HG03135 (cell line): Measurements from ENCODE around the gene SH3RF3.

Experiments used
- ATAC-seq: cut with Tn5 transposase; IDR thresholded peaks from one replicate; pipeline ENCODE4 v1.9.1; 2021; ENCODE audit warnings: mild to moderate bottlenecking, moderate library complexity; ENCODE audit not compliant: unreplicated experiment

SH3RF3 gene

DNA sequence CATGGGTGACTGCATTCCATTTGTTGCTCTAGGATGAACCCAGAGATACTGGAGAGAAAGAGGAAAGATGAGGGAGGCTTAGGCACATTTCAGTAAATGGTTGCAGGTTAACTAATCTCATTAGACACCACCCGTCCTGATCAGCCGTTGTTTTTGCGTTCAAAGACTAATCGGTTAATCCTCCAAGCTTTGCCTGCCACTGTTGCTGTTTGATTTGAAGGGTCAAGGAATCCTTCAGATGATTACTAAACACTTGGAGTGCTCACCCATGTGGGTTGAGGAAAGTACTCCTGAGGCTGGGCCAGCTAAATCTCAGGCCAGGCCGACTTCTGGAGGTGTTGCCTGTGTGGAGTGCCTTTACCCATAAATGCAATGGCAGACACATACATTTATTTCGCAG lies 8.6 kb downstream of the SH3RF3 start:
- no peak for ATAC-seq

DNA sequence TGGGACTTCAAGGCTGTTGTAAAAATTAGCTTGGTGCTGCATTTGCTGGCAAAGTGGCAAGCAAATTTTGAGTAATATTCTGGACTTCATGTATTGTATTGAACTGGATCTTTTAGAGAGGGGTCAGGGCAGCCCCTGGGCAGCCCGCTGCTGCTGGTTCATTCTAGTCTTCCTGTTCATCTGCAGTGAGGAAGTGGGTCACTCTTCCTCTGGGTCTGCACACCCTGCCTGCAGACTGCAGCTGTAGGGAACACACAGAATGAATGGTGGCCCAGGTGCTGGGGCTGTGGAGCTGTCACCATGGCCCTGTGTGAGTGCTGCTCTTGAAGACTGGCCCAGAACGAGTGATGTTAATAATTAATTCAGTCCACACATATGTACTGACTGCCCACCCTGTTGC lies 9.4 kb downstream of the SH3RF3 start:
- no peak for ATAC-seq

DNA sequence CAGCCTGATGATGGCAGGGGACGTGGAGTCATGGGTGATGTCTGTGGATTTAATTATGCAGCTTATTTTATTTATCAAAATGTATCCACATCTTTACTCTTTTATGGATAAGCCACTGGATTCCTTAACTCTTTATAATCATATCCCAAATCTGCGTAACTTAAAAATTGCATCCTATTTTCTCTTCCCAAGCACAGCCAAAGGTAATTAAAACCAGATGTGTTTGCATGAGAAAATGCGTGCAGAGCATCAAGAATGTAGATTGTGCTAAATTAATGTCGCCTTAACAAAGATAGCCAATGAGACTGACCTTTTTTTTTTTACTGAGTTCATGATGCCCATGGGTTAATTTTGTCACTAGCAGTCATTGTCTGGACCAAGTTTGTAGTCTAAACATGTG lies 10.0 kb downstream of the SH3RF3 start:
- ATAC-seq: no peak

DNA sequence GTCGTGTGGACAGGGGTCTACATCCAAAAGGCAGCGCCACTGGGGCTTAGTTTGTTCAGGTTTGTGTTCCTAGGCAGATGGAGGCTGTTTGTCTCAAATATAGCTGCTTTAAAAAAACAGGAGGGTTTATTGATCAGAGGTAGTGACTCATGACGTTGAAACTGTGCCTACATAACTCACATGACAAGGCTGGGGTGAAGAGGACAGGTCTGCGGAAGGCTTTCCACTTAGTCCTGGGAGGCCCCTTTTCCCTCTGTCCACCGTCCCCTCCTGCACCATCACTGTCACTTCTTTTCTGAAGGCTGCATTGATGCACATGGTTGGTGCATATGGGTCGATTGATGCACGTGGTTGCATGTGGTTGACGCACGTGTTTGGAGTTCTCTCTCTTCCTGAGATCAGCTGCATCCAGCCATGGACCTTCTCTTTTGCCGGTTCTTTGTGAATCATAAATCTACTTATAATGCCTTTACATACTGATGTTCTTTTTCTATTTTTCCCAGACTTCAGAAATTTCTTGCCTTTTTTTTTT lies 10.9 kb downstream of the SH3RF3 start:
- ATAC-seq: no peak

DNA sequence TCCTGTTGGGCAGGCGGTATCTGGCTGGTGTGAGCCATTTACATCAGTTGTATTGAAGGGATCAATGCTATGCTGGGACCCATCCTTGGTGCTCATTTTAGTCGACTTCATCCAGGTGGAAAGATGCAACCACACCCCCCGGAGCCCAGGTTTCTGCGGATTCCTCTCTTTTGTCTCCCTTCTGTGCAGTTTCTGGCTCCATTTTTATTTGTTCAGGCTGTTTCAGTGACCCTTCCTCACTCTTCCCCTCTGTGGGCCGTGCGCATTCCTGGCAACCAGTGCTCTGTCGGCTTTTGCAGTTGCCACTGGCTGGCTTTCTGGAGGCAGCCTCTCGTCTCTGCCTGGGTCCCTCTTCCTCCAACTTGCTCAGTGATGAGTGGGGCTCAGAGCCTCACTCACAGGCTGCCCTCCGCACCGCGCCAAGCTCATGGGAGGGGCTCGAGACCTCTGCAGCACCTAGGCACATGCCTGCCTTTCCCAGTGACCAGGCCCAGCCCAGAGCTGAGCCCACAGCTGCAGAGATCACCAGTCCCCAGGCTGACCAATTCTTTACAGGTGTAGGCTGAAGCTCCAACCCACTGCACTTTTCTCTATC lies 12.1 kb downstream of the SH3RF3 start:
- no peak for ATAC-seq

DNA sequence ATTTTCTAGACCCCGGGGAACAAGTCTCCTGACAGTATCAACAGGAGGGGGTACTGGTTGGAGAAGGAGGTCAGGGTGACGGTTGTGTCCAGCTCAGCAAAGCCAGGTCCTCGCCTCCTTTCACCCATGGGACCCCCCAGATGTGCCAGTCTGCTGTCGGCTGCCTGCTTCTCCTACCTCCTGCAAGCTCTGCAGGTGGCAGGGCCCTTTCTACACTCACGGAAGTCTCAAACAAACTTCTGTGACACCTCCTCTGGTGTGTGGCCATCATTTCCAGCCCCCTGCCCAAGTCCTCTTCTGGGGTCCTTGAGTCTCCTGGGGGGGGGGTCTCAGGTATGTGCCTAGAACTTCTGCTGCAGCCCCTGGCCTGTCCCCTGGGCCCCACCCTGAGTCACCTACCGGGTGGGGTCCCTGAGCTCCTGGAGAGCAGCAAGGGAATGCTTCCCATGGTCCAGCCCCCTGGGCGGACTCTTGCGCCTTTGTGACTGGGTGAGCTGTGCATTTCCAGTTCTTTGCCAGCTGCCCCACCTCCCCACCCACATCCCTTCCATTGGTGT lies 12.8 kb downstream of the SH3RF3 start:
- no peak for ATAC-seq

DNA sequence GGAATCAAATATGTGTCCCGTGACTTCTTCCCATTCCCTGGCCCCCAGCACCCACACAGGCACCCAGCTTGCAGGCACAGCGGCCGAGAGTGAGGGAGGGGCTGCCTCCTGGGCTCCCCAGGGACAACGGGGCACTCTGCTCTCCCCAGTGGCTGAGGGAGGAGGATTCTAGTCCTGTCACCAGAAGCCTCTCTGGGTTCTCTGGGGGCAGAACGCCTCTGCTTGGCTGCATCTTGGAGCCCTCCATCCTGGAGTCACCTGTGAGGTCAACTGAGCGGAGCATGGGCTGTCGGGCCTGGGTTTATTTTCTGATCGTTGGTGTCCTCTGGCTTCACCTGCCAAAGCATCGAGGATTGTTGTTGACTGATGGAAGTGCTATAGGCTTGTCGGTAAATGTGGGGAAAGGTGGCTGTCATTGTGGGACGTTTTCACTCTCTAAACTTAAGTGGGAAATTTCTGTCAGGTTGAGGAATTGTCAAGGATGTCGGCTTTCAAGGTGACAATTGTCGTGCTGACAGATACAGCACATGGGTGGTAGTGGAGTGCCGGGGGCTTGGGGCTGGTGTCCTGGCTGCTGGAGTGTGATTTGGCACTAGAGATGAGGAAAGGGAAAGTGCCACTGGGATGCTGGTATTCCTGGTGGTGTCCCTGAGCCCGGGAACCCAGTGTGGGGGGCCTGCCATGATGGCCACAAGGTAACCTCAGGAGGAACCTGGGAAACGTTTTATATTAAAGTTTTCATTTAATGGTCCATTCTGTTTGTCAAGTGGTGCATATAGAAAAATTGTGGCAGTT lies 13.6 kb downstream of the SH3RF3 start:
- no peak for ATAC-seq

DNA sequence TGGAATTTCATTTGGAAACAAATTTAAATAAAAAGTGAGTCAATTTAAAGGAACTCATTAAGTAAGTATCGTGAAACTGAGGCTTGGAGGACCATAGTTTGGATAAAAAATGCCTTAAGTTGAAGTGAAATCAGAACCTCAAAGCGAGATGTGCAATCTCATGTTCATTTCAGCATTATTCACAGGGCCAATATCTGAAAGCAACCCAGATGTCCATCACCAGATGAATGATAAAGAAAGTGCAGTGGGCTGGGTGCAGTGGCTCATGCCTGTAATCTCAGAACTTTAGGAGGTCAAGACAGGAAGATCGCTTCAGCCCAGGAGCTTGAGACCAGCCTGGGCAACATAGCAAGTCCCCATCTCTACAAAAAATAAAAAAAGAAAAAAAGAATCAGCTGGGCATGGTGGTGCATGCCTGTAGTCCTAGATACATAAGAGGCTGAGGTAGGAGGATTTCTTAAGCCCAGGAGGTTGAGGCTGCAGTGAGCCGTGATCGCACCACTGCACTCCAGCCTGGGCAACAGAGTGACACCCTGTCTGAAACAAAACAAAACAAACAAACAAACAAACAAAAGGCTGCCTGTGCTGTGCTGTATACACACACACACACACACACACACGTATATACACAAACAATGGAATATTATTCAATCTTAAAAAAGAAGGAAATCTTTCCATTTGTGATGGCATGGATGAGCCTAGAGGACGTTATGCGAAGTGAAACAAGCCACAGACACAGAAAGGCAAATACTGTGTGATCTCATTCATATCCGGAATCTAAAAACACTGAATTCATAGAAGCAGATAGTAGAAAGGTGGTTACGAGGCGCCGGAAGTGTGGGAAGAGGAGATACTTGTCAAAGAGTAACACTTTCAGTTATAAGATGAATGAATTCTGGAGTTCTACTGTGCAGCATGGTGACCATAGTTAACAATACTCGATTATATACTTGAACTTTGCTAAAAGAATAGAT lies 14.5 kb downstream of the SH3RF3 start:
- ATAC-seq: no peak

DNA sequence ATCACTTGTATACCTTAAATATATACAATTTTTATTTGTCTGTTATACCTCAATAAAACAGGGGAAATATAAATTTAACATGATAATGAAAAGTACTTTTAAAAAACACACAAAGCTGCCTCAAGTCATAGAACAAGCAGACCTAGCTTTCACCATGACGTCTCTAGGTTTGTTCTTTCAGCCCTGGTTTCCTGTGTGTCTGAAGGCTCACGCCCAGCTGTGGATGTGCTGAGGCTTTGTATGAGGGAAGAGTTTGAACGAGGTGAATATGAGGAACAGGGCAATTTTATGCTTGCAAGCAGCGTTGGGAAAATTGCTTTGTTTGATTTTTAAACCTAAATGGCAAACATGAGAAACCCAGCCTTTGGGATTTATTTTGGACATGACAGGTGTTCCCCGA lies 15.3 kb downstream of the SH3RF3 start:
- no peak for ATAC-seq

DNA sequence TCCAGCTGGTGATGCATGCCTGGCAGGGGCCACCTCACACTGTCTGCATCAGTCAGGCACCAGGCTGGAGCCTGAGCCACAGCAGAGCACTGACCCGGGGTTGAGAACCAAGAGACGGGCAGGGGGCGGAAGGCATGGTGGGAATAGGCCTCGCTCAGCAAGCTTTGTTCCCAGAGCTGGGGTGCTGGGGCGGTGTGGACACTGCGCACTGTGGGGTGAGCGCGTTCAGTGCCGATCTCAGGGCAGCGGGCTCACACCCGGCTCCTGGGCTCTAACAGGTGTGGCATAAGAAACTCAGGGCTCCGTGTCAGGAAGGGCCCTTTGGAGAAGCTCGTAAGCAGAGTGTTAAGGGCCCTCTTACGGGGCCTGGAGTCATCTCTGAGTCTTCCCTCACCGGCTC lies 15.7 kb downstream of the SH3RF3 start:
- ATAC-seq: no peak

DNA sequence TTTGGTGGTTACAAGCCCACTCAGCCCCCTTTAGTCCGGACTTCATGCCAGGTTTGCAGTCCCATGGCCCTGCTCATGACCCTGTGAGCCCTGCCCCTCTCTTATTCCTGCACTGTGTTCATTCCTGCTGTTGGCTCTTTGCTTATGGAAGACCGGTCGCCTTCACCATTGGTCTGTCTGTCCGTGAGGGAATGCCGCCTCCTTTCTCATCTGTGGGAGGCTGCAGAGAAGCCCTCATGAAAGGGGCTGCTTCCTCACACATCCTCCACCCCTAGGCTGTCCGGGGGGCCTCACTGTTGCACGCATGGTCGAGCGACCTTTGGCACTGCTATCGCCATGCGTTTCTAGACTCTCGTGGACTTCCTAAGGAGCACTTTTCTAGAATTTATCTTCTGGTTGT lies 16.3 kb downstream of the SH3RF3 start:
- no peak for ATAC-seq

DNA sequence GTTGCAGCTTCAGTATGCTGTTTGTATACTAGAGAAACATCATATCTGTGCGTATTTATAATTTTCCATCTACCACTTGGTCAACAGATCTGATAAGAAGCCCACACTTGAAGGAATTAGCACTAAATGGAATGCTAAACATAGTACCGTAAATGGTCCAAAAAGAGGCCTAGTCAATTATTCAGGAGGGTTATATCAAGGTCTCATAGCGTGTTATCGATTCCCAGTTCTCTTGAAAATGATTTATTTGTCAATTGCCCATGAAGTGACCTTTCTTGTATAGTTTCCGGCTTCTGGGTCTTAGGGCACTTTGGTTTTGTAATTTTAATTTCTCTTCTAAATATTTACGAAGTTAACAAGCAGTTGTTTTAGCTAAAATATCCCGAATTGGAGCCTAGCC lies 18.4 kb downstream of the SH3RF3 start:
- no peak for ATAC-seq

DNA sequence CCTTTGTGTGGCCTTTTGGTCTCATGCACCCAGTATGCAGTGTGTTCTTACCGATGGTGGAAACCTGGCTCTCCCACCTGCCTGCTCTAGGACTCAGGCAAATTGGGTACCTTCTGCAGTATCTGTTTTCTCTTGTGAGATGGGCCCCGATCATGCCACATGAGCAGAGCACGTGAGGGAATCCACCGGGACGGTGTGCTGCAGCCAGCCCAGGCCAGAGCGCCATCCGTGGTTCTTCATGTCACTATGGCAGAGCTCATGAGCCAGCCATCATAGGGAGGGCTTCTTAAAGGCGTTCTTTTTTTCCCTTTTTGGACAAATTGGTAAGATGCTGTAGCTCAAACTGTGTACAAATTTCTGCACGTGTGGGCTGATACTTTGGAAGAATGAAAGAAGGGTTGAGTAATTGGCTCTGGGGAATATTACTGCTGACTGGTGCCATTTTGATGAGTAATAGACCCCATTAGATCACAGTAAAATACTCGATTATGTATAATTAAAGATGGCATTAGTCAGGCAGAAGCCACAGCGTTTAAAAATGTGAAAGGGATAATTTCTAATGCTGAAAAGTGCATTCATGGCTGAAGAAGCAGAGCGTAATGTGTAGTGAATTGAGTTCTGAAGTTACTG lies 19.2 kb downstream of the SH3RF3 start:
- ATAC-seq: no peak

DNA sequence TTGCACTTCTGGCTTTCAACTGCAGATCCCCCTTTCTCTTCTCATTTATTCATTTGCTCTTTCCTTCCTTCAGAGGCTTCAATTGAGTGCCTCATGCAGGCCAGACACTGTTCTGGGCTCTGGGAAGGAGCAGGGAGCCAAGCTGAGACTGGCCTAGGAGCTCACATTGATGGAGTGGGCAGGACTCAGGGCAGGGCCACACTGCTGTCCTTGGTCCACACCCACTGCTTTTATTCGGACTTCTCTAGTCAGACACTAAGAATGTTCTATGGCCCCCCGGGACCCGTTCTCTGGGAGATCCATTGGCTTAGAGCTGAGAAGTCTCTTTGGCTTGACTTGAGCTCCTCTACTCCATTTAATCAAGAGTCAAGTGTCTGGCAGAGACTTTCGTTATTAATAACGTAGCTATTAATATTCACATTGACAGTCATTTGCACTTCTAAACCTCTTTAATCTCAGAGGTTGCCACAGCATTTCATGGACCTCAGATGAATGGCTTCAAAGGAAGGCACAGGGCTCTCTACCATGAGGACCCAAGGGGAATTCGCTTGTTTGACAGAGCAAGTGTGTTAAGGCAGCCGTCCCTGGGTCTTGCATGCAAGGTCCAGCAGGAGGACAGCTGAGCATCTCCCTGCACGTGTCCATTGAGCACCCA lies 20.1 kb downstream of the SH3RF3 start:
- no peak for ATAC-seq

DNA sequence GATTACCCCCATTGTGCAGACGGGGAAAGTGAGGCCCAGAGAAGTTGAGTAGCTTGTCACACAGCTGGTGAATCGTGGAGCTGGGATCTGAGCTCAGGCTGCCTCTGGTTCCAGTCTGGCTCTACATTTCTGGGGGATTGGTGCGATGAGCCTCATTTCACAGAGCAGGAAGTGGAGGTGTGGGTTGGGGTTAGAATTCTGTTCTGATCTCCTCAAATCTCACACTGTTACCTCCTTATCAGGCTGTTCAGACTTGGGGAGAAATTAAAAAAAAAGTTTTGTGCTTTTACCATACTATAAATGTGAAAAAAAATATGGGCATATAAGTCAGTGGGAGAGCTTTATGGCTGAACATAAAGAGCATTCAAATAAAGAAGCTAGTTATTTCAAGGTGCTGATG lies 21.6 kb downstream of the SH3RF3 start:
- ATAC-seq: no peak

DNA sequence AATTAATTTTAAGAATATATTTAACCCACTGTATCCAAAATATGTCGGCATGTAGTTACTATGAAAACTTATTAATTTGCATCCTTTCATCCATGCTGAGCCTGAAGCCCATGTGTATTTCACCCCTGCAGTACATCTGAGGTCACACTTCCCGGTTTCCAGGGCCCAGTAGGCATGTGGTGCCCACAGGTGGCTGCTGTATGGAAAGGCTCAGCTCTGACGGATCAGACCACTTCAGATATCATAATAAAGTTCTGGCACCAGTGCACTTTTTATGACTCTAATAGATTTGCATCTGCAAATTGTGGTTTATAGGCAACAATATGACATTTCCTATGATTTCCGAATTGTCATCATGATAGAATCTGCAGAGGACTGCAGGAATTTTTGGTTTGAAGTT lies 22.5 kb downstream of the SH3RF3 start:
- ATAC-seq: no peak

DNA sequence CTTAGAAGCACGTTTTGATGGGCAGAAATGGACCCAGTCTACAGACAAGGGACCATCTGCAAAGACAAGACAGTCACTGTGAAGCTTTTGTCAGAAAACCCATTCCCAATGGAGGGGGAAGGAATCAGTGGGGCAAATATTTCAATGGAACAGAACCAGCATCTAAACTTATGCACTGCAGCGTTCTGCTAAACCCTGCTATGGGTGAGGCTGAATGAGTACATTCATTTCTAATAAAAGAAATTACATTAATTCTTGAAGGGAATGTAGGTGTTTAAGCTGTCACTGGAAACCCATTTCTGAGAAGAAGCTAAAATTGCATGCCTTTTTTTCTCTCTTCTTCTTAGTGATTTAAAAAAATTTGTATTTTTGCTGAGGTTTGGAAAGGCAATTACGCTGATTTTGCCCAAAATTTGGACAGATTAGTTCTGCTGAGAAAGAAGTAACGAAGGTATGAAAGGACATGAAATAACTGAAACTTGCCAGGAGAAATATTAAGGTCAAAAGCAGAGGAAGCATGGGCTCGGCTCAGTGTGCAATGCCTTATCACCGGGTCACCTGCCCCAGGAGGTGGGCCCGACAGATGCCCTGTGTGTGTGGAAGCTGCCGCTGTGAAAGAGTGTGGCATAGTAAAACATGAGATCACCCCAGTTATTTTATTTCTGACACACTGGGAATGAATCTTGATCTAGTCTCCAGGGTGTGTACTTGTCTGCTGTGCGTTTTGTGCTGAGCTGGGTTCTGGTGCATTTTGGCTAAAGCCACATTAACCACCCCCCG lies 24.2 kb downstream of the SH3RF3 start:
- ATAC-seq: no peak

DNA sequence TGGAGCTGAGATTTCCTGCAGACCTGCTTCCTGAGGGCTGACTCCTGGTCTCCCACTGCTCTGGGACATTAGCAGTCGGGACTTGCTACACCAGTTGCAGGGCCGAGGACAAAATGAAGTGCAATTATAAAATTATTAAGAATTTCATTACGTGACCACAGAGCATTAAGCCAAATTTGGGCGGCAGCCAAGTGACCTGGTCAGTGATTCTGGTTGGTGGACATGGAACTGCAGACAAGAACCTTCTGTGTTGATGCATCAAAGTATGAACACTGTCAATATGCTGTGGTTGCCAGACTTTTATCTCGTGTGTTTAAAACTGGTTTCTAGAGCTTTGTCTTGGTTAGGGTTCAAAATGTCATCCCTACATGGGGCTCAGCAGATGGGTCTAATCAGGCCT lies 24.8 kb downstream of the SH3RF3 start:
- ATAC-seq: no peak

DNA sequence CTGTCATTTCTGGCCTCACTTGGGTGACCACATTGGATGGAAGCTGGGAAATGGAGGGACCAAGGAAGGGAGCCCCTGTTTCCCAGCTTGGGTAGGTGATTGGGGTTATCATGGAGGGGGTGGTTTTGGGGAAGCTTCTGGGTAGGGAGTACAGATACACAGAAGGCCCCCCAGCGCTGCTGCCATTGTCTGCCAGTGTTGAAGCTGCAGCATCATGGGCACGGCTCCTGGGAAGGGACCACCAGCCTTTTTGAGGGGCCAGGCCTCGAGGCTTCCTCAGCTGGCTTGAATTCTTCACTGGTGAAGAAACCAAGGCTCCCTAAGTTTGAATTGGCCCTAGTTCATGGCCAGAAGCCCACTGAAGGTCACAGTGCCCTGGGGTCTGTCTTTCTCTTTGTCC lies 25.2 kb downstream of the SH3RF3 start:
- no peak for ATAC-seq
